HUES64 (cell line): Measurements from ENCODE around the gene SHE.
A peak's percentile ranks its signal among the peaks of the same experiment; 100 is the strongest.

ENCODE experiments used
- H3K27ac ChIP-seq: 2 replicates; pipeline ENCODE4 v1.7.0; 2013; ENCODE audit warnings: low read depth, low read length, inconsistent platforms
- H3K27me3 ChIP-seq: 2 replicates; pipeline ENCODE4 v1.6.1; 2013; ENCODE audit warnings: mild to moderate bottlenecking, low read length; ENCODE audit not compliant: insufficient read depth
- H3K36me3 ChIP-seq: 2 replicates; pipeline ENCODE4 v1.6.1; 2013; ENCODE audit warnings: mild to moderate bottlenecking, low read length; ENCODE audit not compliant: insufficient read depth
- H3K4me1 ChIP-seq: 2 replicates; pipeline ENCODE4 v1.6.1; 2013; ENCODE audit warnings: mild to moderate bottlenecking, low read length, moderate library complexity; ENCODE audit not compliant: insufficient read depth
- H3K4me3 ChIP-seq: 2 replicates; pipeline ENCODE4 v1.5.1; 2013; ENCODE audit warnings: mild to moderate bottlenecking, low read length, moderate library complexity
- H3K9ac ChIP-seq: 2 replicates; pipeline ENCODE4 v1.6.1; 2013; ENCODE audit warnings: mild to moderate bottlenecking, low read depth, low read length
- H3K9me3 ChIP-seq: 2 replicates; pipeline ENCODE4 v1.6.1; 2013; ENCODE audit warnings: low read depth, low read length; ENCODE audit not compliant: insufficient read depth
- WGBS: fragments of 150-250, 120-280 bp; methylation state at CpG from one replicate; pipeline ENCODE4 v1.1.7; 2013; ENCODE audit warnings: missing lambda C conversion rate; 5-methylcytosine and 5-hydroxymethylcytosine counted together

The SHE gene

GRCh38 chr1:154476791-154477190 is 25.4 kb downstream of the SHE start:
- Histone ChIP-seq H3K9ac (no peak overlapping the region), H3K4me1 (no peaks in the 10 kb centered on the region), H3K4me3 (no peak overlapping the region), H3K27ac (no peak overlapping the region), H3K27me3 (no peaks in the 10 kb centered on the region), H3K9me3 (no peaks in the 10 kb centered on the region), H3K36me3 (no peaks in the 10 kb centered on the region)
- 94% methylated on average over 1 of the region's 1 CpG for WGBS

- Histone ChIP-seq H3K9me3 (no peaks in the 10 kb centered on the region), H3K4me3 (no peak overlapping the region), H3K9ac (no peak overlapping the region), H3K36me3 (no peaks in the 10 kb centered on the region), H3K27ac (no peak overlapping the region), H3K27me3 (no peaks in the 10 kb centered on the region), H3K4me1 (no peaks in the 10 kb centered on the region)
- WGBS: 86% methylated on average over 3 of the region's 3 CpGs
Observed at GRCh38 chr1:154474802-154475201, 27.4 kb downstream of the SHE start.

- Histone ChIP-seq H3K27me3 (no peaks in the 10 kb centered on the region), H3K9ac (no peak overlapping the region), H3K4me1 (0 out of 2 replicates have a peak, but pooled peaks cover 3% of the 10 kb centered on the region), H3K4me3 (no peak overlapping the region), H3K9me3 (no peaks in the 10 kb centered on the region), H3K36me3 (no peaks in the 10 kb centered on the region), H3K27ac (no peak overlapping the region)
- 98% methylated on average over 2 of the region's 2 CpGs for WGBS
Observed at GRCh38 chr1:154471304-154471703, 30.9 kb downstream of the SHE start.

- 93% methylated on average over 10 of the region's 10 CpGs for WGBS
- Histone ChIP-seq H3K27me3 (no peaks in the 10 kb centered on the region), H3K9me3 (no peaks in the 10 kb centered on the region), H3K4me3 (no peak overlapping the region), H3K27ac (no peak overlapping the region), H3K4me1 (peaks cover 7% of the 10 kb centered on the region; the same call in 1 of the 2 replicates), H3K9ac (no peak overlapping the region), H3K36me3 (no peaks in the 10 kb centered on the region)
Observed at GRCh38 chr1:154469844-154470560, 32.2 kb downstream of the SHE start.

- H3K4me1 ChIP-seq: peaks cover 8% of the 10 kb centered on the region; the same call in 1 of the 2 replicates
- H3K36me3 ChIP-seq: no peaks in the 10 kb centered on the region
- no peak overlapping the region for H3K4me3 ChIP-seq
- no peak overlapping the region for H3K9ac ChIP-seq
- H3K9me3 ChIP-seq: no peaks in the 10 kb centered on the region
- no peaks in the 10 kb centered on the region for H3K27me3 ChIP-seq
- no peak overlapping the region for H3K27ac ChIP-seq
- 83% methylated on average over 12 of the region's 12 CpGs for WGBS
Observed at GRCh38 chr1:154468535-154469250, 33.5 kb downstream of the SHE start.

- no peaks in the 10 kb centered on the region for H3K36me3 ChIP-seq
- no peaks in the 10 kb centered on the region for H3K9me3 ChIP-seq
- no peak overlapping the region for H3K4me3 ChIP-seq
- 95% methylated on average over 10 of the region's 11 CpGs for WGBS
- H3K4me1 ChIP-seq: peaks cover 14% of the 10 kb centered on the region; the same call in 1 of the 2 replicates
- no peaks in the 10 kb centered on the region for H3K27me3 ChIP-seq
- H3K27ac ChIP-seq: no peak overlapping the region
- no peak overlapping the region for H3K9ac ChIP-seq
Observed at GRCh38 chr1:154467434-154468102, 34.6 kb downstream of the SHE start.

- H3K9ac ChIP-seq: no peak overlapping the region
- peaks cover 14% of the 10 kb centered on the region; the same call in 1 of the 2 replicates for H3K4me1 ChIP-seq
- no peak overlapping the region for H3K4me3 ChIP-seq
- no peaks in the 10 kb centered on the region for H3K9me3 ChIP-seq
- WGBS: 56% methylated on average over 8 of the region's 8 CpGs
- H3K36me3 ChIP-seq: no peaks in the 10 kb centered on the region
- no peaks in the 10 kb centered on the region for H3K27me3 ChIP-seq
- no peak overlapping the region for H3K27ac ChIP-seq
Observed at GRCh38 chr1:154466921-154467417, 35.2 kb downstream of the SHE start.

GRCh38 chr1:154466206-154466605 is 36.0 kb downstream of the SHE start:
- H3K27me3 ChIP-seq: no peaks in the 10 kb centered on the region
- peaks cover 14% of the 10 kb centered on the region; the same call in 1 of the 2 replicates for H3K4me1 ChIP-seq
- H3K9me3 ChIP-seq: no peaks in the 10 kb centered on the region
- no peak overlapping the region for H3K4me3 ChIP-seq
- WGBS: 71% methylated on average over 3 of the region's 3 CpGs
- H3K9ac ChIP-seq: no peak overlapping the region
- H3K27ac ChIP-seq: no peak overlapping the region
- H3K36me3 ChIP-seq: no peaks in the 10 kb centered on the region

- peaks cover 14% of the 10 kb centered on the region; the same call in 1 of the 2 replicates for H3K4me1 ChIP-seq
- no peak overlapping the region for H3K9ac ChIP-seq
- no peaks in the 10 kb centered on the region for H3K9me3 ChIP-seq
- no peak overlapping the region for H3K27ac ChIP-seq
- no peaks in the 10 kb centered on the region for H3K27me3 ChIP-seq
- WGBS: 87% methylated on average over 7 of the region's 8 CpGs
- H3K4me3 ChIP-seq: no peak overlapping the region
- no peaks in the 10 kb centered on the region for H3K36me3 ChIP-seq
Observed at GRCh38 chr1:154465621-154466195, 36.5 kb downstream of the SHE start.

- peaks cover 14% of the 10 kb centered on the region; the same call in 1 of the 2 replicates for H3K4me1 ChIP-seq
- WGBS: 90% methylated on average over 4 of the region's 4 CpGs
- H3K36me3 ChIP-seq: no peaks in the 10 kb centered on the region
- peak overlapping the region; percentile 59 for H3K27ac ChIP-seq
- no peak overlapping the region; the same call in 1 of the 2 replicates for H3K9ac ChIP-seq
- no peaks in the 10 kb centered on the region for H3K27me3 ChIP-seq
- no peak overlapping the region for H3K4me3 ChIP-seq
- H3K9me3 ChIP-seq: no peaks in the 10 kb centered on the region
Observed at GRCh38 chr1:154463512-154463990, 38.7 kb downstream of the SHE start.
